Smooth muscle cell (in vitro differentiated cells): ENCODE measurements around the gene STK38. TPM values are rescaled to one million over a fixed set of nuclear protein-coding genes. Genes with fewer than 3 reads are reported as not detected.
A peak's percentile ranks its signal among the peaks of the same experiment; 100 is the strongest.

ENCODE experiments used
- DNase-seq: peaks from one replicate; lab custom pipeline; 2025; ENCODE audit not compliant: unreplicated experiment; lab: John Stamatoyannopoulos, UW
- H2AFZ ChIP-seq: fragments of 200-600 bp; sonication (generic); 2 replicates; pipeline ENCODE4 v1.6.0; 2016; ENCODE audit warnings: antibody characterized with exemption, low read depth, mild to moderate bottlenecking
- H3F3A ChIP-seq: fragments of 200-600 bp; sonication (generic); 2 replicates; pipeline ENCODE4 v1.6.0; 2017; ENCODE audit warnings: antibody characterized with exemption, low read depth
- H3K27ac ChIP-seq: fragments of 200-600 bp; sonication (generic); 2 replicates; pipeline ENCODE4 v1.5.1; 2016; ENCODE audit warnings: low read depth, mild to moderate bottlenecking
- H3K27me3 ChIP-seq: fragments of 200-600 bp; sonication (generic); 2 replicates; pipeline ENCODE4 v1.6.1; 2016; ENCODE audit warnings: low read depth, mild to moderate bottlenecking
- H3K36me3 ChIP-seq: fragments of 200-600 bp; sonication (generic); 2 replicates; pipeline ENCODE4 v1.5.1; 2016; ENCODE audit warnings: low read depth
- H3K4me1 ChIP-seq: fragments of 200-600 bp; sonication (generic); 2 replicates; pipeline ENCODE4 v1.5.1; 2016; ENCODE audit warnings: low read depth
- H3K4me2 ChIP-seq: fragments of 200-600 bp; sonication (generic); 2 replicates; pipeline ENCODE4 v1.6.0; 2016; ENCODE audit warnings: mild to moderate bottlenecking
- H3K4me3 ChIP-seq: fragments of 200-600 bp; sonication (generic); 2 replicates; pipeline ENCODE4 v1.5.1; 2016; ENCODE audit warnings: mild to moderate bottlenecking
- H3K79me2 ChIP-seq: fragments of 200-600 bp; sonication (generic); 2 replicates; pipeline ENCODE4 v1.6.0; 2016; ENCODE audit warnings: low read depth, mild to moderate bottlenecking
- H3K9ac ChIP-seq: fragments of 200-600 bp; sonication (generic); 2 replicates; pipeline ENCODE4 v1.6.0; 2016; ENCODE audit warnings: low read depth
- H3K9me3 ChIP-seq: fragments of 200-600 bp; sonication (generic); replicated peaks from 2 replicates; pipeline ENCODE4 v1.5.1; 2016; ENCODE audit warnings: low read depth
- H4K20me1 ChIP-seq: fragments of 200-600 bp; sonication (generic); 2 replicates; pipeline ENCODE4 v1.6.0; 2016; ENCODE audit warnings: low read depth
- CTCF ChIP-seq: fragments of 200-600 bp; sonication (generic); IDR thresholded peaks from 2 replicates; pipeline ENCODE4 v1.5.1; 2017; ENCODE audit warnings: borderline replicate concordance, mild to moderate bottlenecking, antibody characterized with exemption; ENCODE audit not compliant: insufficient read depth, poor library complexity, severe bottlenecking
- WGBS: methylation state at CpG from one replicate; pipeline ENCODE4 v1.1.7; 2016; ENCODE audit warnings: low lambda C conversion rate; 5-methylcytosine and 5-hydroxymethylcytosine counted together
- polyA plus RNA-seq: library from polyadenylated mRNA; unstranded; fragments of >200 nt; fragmentation: Nextera tagmentation; extraction: Ambion mirVana; gene quantifications from 2 replicates; pipeline ENCODE4 v1.2.1, GENCODE V29; 2016
- total RNA-seq: library from RNA; depleted of rRNA; stranded (reverse); fragments of >200 nt; gene quantifications from 2 replicates; pipeline ENCODE4 v1.2.3, GENCODE V29; 2014

Gene STK38
- total and polyA plus RNA-seq, 2 experiments from 2014 or later: 34.5 to 34.6 TPM

GRCh38 chr6:36545767-36546307 lies 1.4 kb downstream of the STK38 start:
- Histone ChIP-seq H3K9ac (peak overlapping the region; percentile 90), H3K27me3 (no peaks in the 10 kb centered on the region), H2AFZ (peak overlapping the region; percentile 96), H3K9me3 (no peaks in the 10 kb centered on the region), H3K4me2 (peak overlapping the region; percentile 94), H3K4me3 (peak overlapping the region; percentile 88), H3F3A (peaks cover 8% of the 10 kb centered on the region), H3K27ac (peak overlapping the region; percentile 86), H3K79me2 (peaks cover 60% of the 10 kb centered on the region), H3K36me3 (no peaks in the 10 kb centered on the region), H4K20me1 (peaks cover 54% of the 10 kb centered on the region), H3K4me1 (peaks cover 23% of the 10 kb centered on the region)
- no peak for TF ChIP-seq CTCF
- DNase-seq: no peak
- 27% methylated on average over 3 of the region's 3 CpGs for WGBS

GRCh38 chr6:36544228-36544627 lies 3.1 kb downstream of the STK38 start:
- H3K27ac ChIP-seq: no peak overlapping the region
- no peak overlapping the region for H2AFZ ChIP-seq
- no peak overlapping the region for H3K9ac ChIP-seq
- no peak for DNase-seq
- peaks cover 71% of the 10 kb centered on the region for H3K79me2 ChIP-seq
- no peak for TF ChIP-seq CTCF
- no peaks in the 10 kb centered on the region for H3K36me3 ChIP-seq
- 100% methylated on average over 1 of the region's 1 CpG for WGBS
- no peak overlapping the region for H3K4me2 ChIP-seq
- no peaks in the 10 kb centered on the region for H3K9me3 ChIP-seq
- H3K4me3 ChIP-seq: no peak overlapping the region
- no peaks in the 10 kb centered on the region for H3K27me3 ChIP-seq
- peaks cover 23% of the 10 kb centered on the region for H3K4me1 ChIP-seq
- H3F3A ChIP-seq: peaks cover 8% of the 10 kb centered on the region
- peaks cover 59% of the 10 kb centered on the region for H4K20me1 ChIP-seq

GRCh38 chr6:36542041-36542440 lies 5.2 kb downstream of the STK38 start:
- WGBS: 95% methylated on average over 2 of the region's 2 CpGs
- H3K4me3 ChIP-seq: no peak overlapping the region
- H4K20me1 ChIP-seq: peaks cover 73% of the 10 kb centered on the region
- DNase-seq: no peak
- no peak for TF ChIP-seq CTCF
- no peak overlapping the region for H3K4me2 ChIP-seq
- peaks cover 82% of the 10 kb centered on the region for H3K79me2 ChIP-seq
- no peaks in the 10 kb centered on the region for H3K9me3 ChIP-seq
- peaks cover 6% of the 10 kb centered on the region for H3F3A ChIP-seq
- no peaks in the 10 kb centered on the region for H3K36me3 ChIP-seq
- no peak overlapping the region for H2AFZ ChIP-seq
- peaks cover 20% of the 10 kb centered on the region for H3K4me1 ChIP-seq
- H3K27ac ChIP-seq: no peak overlapping the region
- H3K27me3 ChIP-seq: no peaks in the 10 kb centered on the region
- no peak overlapping the region for H3K9ac ChIP-seq

- peak; percentile 23 for TF ChIP-seq CTCF
- 94% methylated on average over 4 of the region's 4 CpGs for WGBS
- peaks cover 83% of the 10 kb centered on the region for H3K79me2 ChIP-seq
Observed at GRCh38 chr6:36539814-36540568, 7.3 kb downstream of the STK38 start.

More at GRCh38 chr6:36539814-36540568, 7.3 kb downstream of the STK38 start:
- Histone ChIP-seq H3F3A (no peaks in the 10 kb centered on the region), H2AFZ (no peak overlapping the region), H3K4me2 (no peak overlapping the region), H4K20me1 (peaks cover 75% of the 10 kb centered on the region), H3K4me3 (no peak overlapping the region), H3K4me1 (peaks cover 9% of the 10 kb centered on the region), H3K36me3 (peaks cover 5% of the 10 kb centered on the region), H3K9ac (no peak overlapping the region), H3K27me3 (no peaks in the 10 kb centered on the region), H3K27ac (no peak overlapping the region), H3K9me3 (no peaks in the 10 kb centered on the region)
- DNase-seq: no peak
